ENCODE measurements around the gene MKLN1. TPM values are rescaled to one million over a fixed set of nuclear protein-coding genes. Genes with fewer than 3 reads are reported as not detected.

MKLN1 gene
- total and polyA plus RNA-seq, 12 donors = 9.5 to 48.2 (median 41.1) TPM

- Histone ChIP-seq H3K27ac (peak overlapping the region; percentile 60 to 90 (median 80)), H3K4me3 (peak overlapping the region in 2 of 10 donors; percentile 3 to 11), H3K9me3 (no peaks in the 10 kb centered on the region), H3K27me3 (no peaks in the 10 kb centered on the region), H3K4me1 (peaks cover 34 to 97% (median 68%) of the 10 kb centered on the region in 9 donors), H3K36me3 (no peaks in the 10 kb centered on the region)
- no peak for DNase-seq
- TF ChIP-seq CTCF (IDR thresholded peaks at IDR 0.05) = no peak
- 27 to 32% methylated on average over 9 of the region's 9 CpGs for WGBS, 2 donors
- intact Hi-C loops (cut with DNase I) = no loop called here
- peak; percentile 7 to 53 (median 43) for ATAC-seq
Observed at GRCh38 chr7:131533151-131533559, 205.5 kb downstream of the MKLN1 start.

- 74 to 77% methylated on average over 15 of the region's 15 CpGs for WGBS, 2 donors
- peak overlapping the region in 9 of 10 donors; percentile 59 to 90 (median 80) for H3K27ac ChIP-seq
- intact Hi-C loops (cut with DNase I) = no loop called here
- TF ChIP-seq CTCF (IDR thresholded peaks at IDR 0.05) = no peak
- peak in 1 of 8 donors; percentile 9 for ATAC-seq
- no peak overlapping the region for H3K4me3 ChIP-seq
- H3K36me3 ChIP-seq = no peaks in the 10 kb centered on the region
- no peaks in the 10 kb centered on the region for H3K27me3 ChIP-seq
- H3K4me1 ChIP-seq = peaks cover 38 to 97% (median 69%) of the 10 kb centered on the region in 9 donors
- DNase-seq = no peak
- H3K9me3 ChIP-seq = no peaks in the 10 kb centered on the region
Observed at GRCh38 chr7:131533566-131534561, 206.2 kb downstream of the MKLN1 start.

GRCh38 chr7:131536361-131536849, 208.7 kb downstream of the MKLN1 start:
- peaks cover 47 to 98% (median 87%) of the 10 kb centered on the region in 9 donors for H3K4me1 ChIP-seq
- peak in 1 of 8 donors; percentile 28 for ATAC-seq
- 60 to 65% methylated on average over 7 of the region's 7 CpGs for WGBS, 2 donors
- H3K27ac ChIP-seq = peak overlapping the region in 8 of 10 donors; percentile 31 to 90 (median 57)
- intact Hi-C loops (cut with DNase I) = no loop called here
- no peak for DNase-seq
- no peaks in the 10 kb centered on the region for H3K9me3 ChIP-seq
- TF ChIP-seq CTCF (IDR thresholded peaks at IDR 0.05) = no peak
- H3K27me3 ChIP-seq = no peaks in the 10 kb centered on the region
- no peaks in the 10 kb centered on the region for H3K36me3 ChIP-seq
- H3K4me3 ChIP-seq = no peak overlapping the region

- Histone ChIP-seq H3K4me3 (no peak overlapping the region), H3K4me1 (peaks cover 47 to 100% (median 89%) of the 10 kb centered on the region in 9 donors), H3K27ac (peak overlapping the region in 8 of 10 donors; percentile 14 to 92 (median 80)), H3K27me3 (no peaks in the 10 kb centered on the region), H3K36me3 (peaks cover 0 to 3% (median 0%) of the 10 kb centered on the region in 9 donors), H3K9me3 (no peaks in the 10 kb centered on the region)
- DNase-seq (no peak), ATAC-seq (no peak)
- 61 to 76% methylated on average over 12 of the region's 12 CpGs for WGBS, 2 donors
- intact Hi-C loops (cut with DNase I) = no loop called here
- TF ChIP-seq CTCF (IDR thresholded peaks at IDR 0.05) = no peak
Observed at GRCh38 chr7:131537571-131537978, 209.9 kb downstream of the MKLN1 start.
